CD4-positive, alpha-beta T cell (primary cell): ENCODE data around the gene ROBO4. TPM values are rescaled to one million over a fixed set of nuclear protein-coding genes. Genes with fewer than 3 reads are reported as not detected.
A peak's percentile ranks its signal among the peaks of the same experiment; 100 is the strongest.

Experiments
- ATAC-seq: fragments of 200-7000 bp; cut with Tn5 transposase; one replicate; pipeline ENCODE4 v1.10.0; 2022; ENCODE audit warnings: mild to moderate bottlenecking; ENCODE audit not compliant: poor library complexity
- CTCF ChIA-PET: fragments of 350-600 bp; sonication (Branson Sonifier 250); formaldehyde crosslinking; loops from one replicate; lab custom pipeline; 2021; ENCODE audit warnings: antibody characterized with exemption, inconsistent platforms; lab: Charles Lee
- POLR2A ChIA-PET: fragments of 350-600 bp; sonication (Branson Sonifier 250); formaldehyde crosslinking; loops from one replicate; lab custom pipeline; 2021; ENCODE audit warnings: antibody characterized with exemption, inconsistent platforms; lab: Charles Lee
- DNase-seq, 14 experiments: peaks; one replicate each; pipeline ENCODE4 v3.0.0-alpha.2; 2013 to 2020; ENCODE audit warnings: mixed read lengths in 2 of 14
- H3K27ac ChIP-seq, 2 donors: one replicate each; pipeline versions ENCODE4 v1.5.1 to v1.7.0; 2013; ENCODE audit warnings: low read length in 2 of 2, low read depth in 1 of 2, mild to moderate bottlenecking in 1 of 2
- H3K27me3 ChIP-seq, 2 experiments: 1 replicate in 1 of 2; 2 replicates in 1 of 2; pipeline versions ENCODE4 v1.6.1 to v1.7.0; 2013; ENCODE audit warnings: low read length in 2 of 2, control low read depth in 1 of 2, mild to moderate bottlenecking in 1 of 2, moderate library complexity in 1 of 2; ENCODE audit not compliant: insufficient read depth in 2 of 2, control insufficient read depth in 1 of 2
- H3K36me3 ChIP-seq: one replicate; pipeline ENCODE4 v1.6.1; 2013; ENCODE audit warnings: low read length, control low read depth; ENCODE audit not compliant: insufficient read depth
- H3K4me1 ChIP-seq: one replicate; pipeline ENCODE4 v1.6.1; 2013; ENCODE audit warnings: low read length, control low read depth; ENCODE audit not compliant: insufficient read depth
- H3K4me3 ChIP-seq: one replicate; pipeline ENCODE4 v1.5.1; 2013; ENCODE audit warnings: mild to moderate bottlenecking, low read length, moderate library complexity
- H3K9me3 ChIP-seq, 2 experiments: 1 replicate in 1 of 2; 2 replicates in 1 of 2; pipeline versions ENCODE4 v1.6.1 to v1.7.0; 2013; ENCODE audit warnings: low read length in 2 of 2, mild to moderate bottlenecking in 2 of 2, control low read depth in 1 of 2, moderate library complexity in 1 of 2; ENCODE audit not compliant: control insufficient read depth in 1 of 2, insufficient read depth in 1 of 2
- H3K27ac Mint-ChIP-seq: one replicate; pipeline ENCODE4 v1.8.0; 2020; ENCODE audit warnings: mixed read lengths
- H3K27me3 Mint-ChIP-seq: one replicate; pipeline ENCODE4 v1.8.0; 2021; ENCODE audit warnings: mixed read lengths
- H3K36me3 Mint-ChIP-seq: one replicate; pipeline ENCODE4 v1.8.0; 2021; ENCODE audit warnings: low read depth, mixed read lengths
- H3K4me1 Mint-ChIP-seq: one replicate; pipeline ENCODE4 v1.8.0; 2021; ENCODE audit warnings: low read depth, mixed read lengths
- H3K4me3 Mint-ChIP-seq: one replicate; pipeline ENCODE4 v1.8.0; 2020; ENCODE audit warnings: mild to moderate bottlenecking, mixed read lengths
- H3K9me3 Mint-ChIP-seq: one replicate; pipeline ENCODE4 v1.8.0; 2020; ENCODE audit warnings: mixed read lengths
- CTCF ChIP-seq: fragments of 200-600 bp; IDR thresholded peaks from one replicate; pipeline ENCODE4 v1.8.0; 2022; ENCODE audit warnings: antibody characterized with exemption, mild to moderate bottlenecking
- intact Hi-C, 2 experiments: fragments of 100-400 bp; cut with DNase I in 1 of 2; cut with micrococcal nuclease in 1 of 2; formaldehyde crosslinking; loops; one replicate each; pipeline versions ENCODE4 v1.15.1 to v1.9.0; 2023 to 2025; cut with DNase I, micrococcal nuclease
- total RNA-seq, 174 experiments: library from RNA in 2 of 174; stranded (reverse) in 2 of 174; gene quantifications; one replicate each; pipeline ENCODE4 v1.2.3 and lab custom pipeline; 2021 to 2026

Gene ROBO4
- total RNA-seq, 2 experiments from 2014 or later, result not detected

- POLR2A ChIA-PET, result interaction anchor here (1.5 kb wide), 1 partner anchor 8 kb away, joined by 4 read pairs; no protein-coding TSS in a partner anchor
- Mint-ChIP-seq H3K9me3 (no peaks in the 10 kb centered on the region), H3K4me1 (peaks cover 13% of the 10 kb centered on the region), H3K27ac (no peak overlapping the region), H3K4me3 (no peak overlapping the region), H3K36me3 (no peaks in the 10 kb centered on the region), H3K27me3 (peaks cover 12% of the 10 kb centered on the region)
- Histone ChIP-seq H3K27me3 (peaks cover 5 to 9% of the 10 kb centered on the region in 2 experiments), H3K4me3 (no peak overlapping the region), H3K4me1 (peaks cover 3% of the 10 kb centered on the region), H3K9me3 (peaks cover 0 to 2% of the 10 kb centered on the region in 2 experiments), H3K27ac (no peak overlapping the region), H3K36me3 (no peaks in the 10 kb centered on the region)
- intact Hi-C loops, result loop anchor here in 1 of 2 experiments (5.0 kb wide), 1 partner anchor 60 kb away; no protein-coding TSS in a partner anchor
- CTCF ChIA-PET, result no interaction called here
- DNase-seq (no peak), ATAC-seq (no peak)
- no peak for TF ChIP-seq CTCF
These were observed 15.2 kb downstream of the ROBO4 start for GRCh38 chr11:124882339-124883071.

GRCh38 chr11:124880958-124881357 lies 16.7 kb downstream of the ROBO4 start:
- no peak overlapping the region for H3K4me3 ChIP-seq
- no peaks in the 10 kb centered on the region for H3K9me3 ChIP-seq
- DNase-seq, result no peak
- no peak overlapping the region for H3K4me3 Mint-ChIP-seq
- no peak overlapping the region for H3K27ac ChIP-seq
- H3K36me3 ChIP-seq, result no peaks in the 10 kb centered on the region
- peaks cover 5% of the 10 kb centered on the region for H3K27me3 Mint-ChIP-seq
- no peak for ATAC-seq
- no peak overlapping the region for H3K27ac Mint-ChIP-seq
- intact Hi-C loops, result loop anchor here in 1 of 2 experiments (5.0 kb wide), 1 partner anchor 61 kb away; no protein-coding TSS in a partner anchor
- ChIA-PET CTCF (no interaction called here), POLR2A (interaction anchor here (1.5 kb wide), 1 partner anchor 10 kb away, joined by 4 read pairs; no protein-coding TSS in a partner anchor)
- peaks cover 17% of the 10 kb centered on the region for H3K4me1 ChIP-seq
- no peaks in the 10 kb centered on the region for H3K36me3 Mint-ChIP-seq
- H3K4me1 Mint-ChIP-seq, result peaks cover 25% of the 10 kb centered on the region
- TF ChIP-seq CTCF, result no peak
- no peaks in the 10 kb centered on the region for H3K9me3 Mint-ChIP-seq
- peaks cover under 1 to 5% of the 10 kb centered on the region in 2 experiments for H3K27me3 ChIP-seq

GRCh38 chr11:124880290-124880611 lies 17.4 kb downstream of the ROBO4 start:
- no peaks in the 10 kb centered on the region for H3K9me3 Mint-ChIP-seq
- H3K9me3 ChIP-seq, result no peaks in the 10 kb centered on the region
- no peak overlapping the region for H3K27ac ChIP-seq
- no peaks in the 10 kb centered on the region for H3K36me3 Mint-ChIP-seq
- intact Hi-C loops, result loop anchor here in 1 of 2 experiments (5.0 kb wide), 1 partner anchor 62 kb away; no protein-coding TSS in a partner anchor
- no peaks in the 10 kb centered on the region for H3K36me3 ChIP-seq
- no peak for DNase-seq
- ChIA-PET POLR2A (no interaction called here), CTCF (interaction anchor here (1.3 kb wide), 1 partner anchor 14 kb away, joined by 3 read pairs; no protein-coding TSS in a partner anchor)
- ATAC-seq, result no peak
- H3K27me3 ChIP-seq, result peaks cover 4% of the 10 kb centered on the region in 2 experiments
- H3K4me1 Mint-ChIP-seq, result peaks cover 25% of the 10 kb centered on the region
- no peak overlapping the region for H3K4me3 ChIP-seq
- peaks cover 6% of the 10 kb centered on the region for H3K27me3 Mint-ChIP-seq
- H3K4me3 Mint-ChIP-seq, result peak overlapping the region; percentile 15
- peaks cover 23% of the 10 kb centered on the region for H3K4me1 ChIP-seq
- TF ChIP-seq CTCF, result no peak
- no peak overlapping the region for H3K27ac Mint-ChIP-seq
